Activated T-cell treated with anti-CD3 and anti-CD28 coated beads for 24 hours (primary cell): ENCODE data around the gene PLA2G4A.

ENCODE experiments used
- DNase-seq: peaks from one replicate; pipeline ENCODE4 v3.0.0-alpha.2; 2020; ENCODE audit warnings: low read depth

The PLA2G4A gene

GRCh38 chr1:187032316-187032981 is 203.7 kb downstream of the PLA2G4A start:
- no peak for DNase-seq

- no peak for DNase-seq
Observed at GRCh38 chr1:187032982-187033692, 204.4 kb downstream of the PLA2G4A start.

DNA sequence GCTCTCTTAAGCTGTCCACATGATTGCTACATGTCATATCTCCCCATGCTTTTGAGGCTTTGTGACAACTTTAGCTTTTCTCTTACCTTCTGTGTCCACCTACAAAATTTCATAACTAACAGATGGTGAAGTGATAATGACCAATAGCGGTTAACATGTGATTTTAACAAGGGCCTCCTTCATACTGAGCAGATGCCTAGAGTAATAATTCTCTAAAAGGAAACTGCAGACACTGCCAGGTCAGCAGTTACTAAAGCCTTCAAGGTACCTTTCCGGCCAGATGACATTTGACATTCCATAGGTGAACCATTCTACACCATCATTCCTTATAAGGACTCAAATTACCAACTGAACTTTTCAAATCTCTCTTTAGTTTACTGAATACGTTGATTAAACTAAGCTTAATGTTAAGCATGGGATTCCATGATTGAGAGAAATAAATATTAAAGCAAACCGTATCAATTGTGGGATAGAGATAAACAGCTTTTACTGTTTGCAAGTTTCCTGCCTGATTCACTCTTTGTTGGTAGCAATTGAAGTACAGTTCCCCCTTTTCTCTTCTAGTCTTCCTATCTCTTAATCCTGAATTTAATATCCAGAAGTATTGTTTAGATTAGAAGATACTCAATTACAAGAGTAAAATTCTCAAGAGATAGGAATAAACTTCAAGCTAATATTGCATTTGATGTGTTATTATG is 205.1 kb downstream of the PLA2G4A start:
- no peak for DNase-seq

DNA sequence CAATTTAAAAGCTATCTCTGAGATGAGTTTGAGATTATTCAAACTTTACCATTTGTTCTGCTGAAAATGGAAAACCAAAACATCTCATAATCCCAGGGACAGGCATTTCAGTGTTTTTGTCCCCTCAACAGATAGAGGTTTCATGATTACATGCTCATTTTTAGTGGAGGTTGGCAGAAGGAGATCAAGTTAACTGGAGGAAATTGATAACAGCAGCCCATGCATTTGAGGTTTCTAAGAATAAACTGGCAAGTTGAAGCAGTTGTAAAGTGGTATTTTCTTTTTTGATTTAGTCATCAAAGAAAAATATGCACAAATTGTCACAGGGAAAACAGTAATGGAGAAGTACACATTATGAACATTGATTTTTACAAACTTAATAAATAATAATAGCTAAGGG is 205.8 kb downstream of the PLA2G4A start:
- DNase-seq: no peak

DNA sequence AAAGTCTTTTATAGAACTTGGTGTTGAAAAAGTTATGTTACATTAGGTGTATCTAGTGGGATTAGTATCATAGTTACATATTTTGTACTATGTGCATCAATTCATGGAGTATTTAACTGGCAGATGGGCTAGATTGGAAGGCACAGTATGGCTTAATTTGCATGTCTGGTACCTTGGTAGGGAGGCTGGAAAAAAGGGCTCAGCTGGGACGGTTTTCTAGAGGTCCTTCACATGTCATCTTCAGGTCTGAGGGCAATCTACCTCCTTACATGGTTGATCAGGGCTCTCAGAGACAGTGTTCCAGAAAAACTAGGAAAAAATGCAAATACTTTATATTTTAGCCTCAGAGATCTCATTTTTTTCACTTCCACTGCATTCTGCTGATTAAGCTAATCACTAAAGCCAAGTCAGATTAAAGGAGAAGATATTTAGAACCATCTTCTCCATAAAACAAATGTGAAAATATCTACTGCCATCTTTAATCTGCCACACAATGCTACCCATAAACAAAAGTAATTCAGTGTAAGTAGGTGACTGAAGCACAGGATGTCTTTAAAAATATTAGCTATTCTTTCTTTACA is 209.3 kb downstream of the PLA2G4A start:
- DNase-seq: no peak
